Kidney (tissue), 14 donors: ENCODE results near the gene NRIP2. TPM values are rescaled to one million over a fixed set of nuclear protein-coding genes. Genes with fewer than 3 reads are reported as not detected.
A peak's percentile ranks its signal among the peaks of the same experiment; 100 is the strongest.
"Not testable (repeated sequence)": the region's sequence is repeated elsewhere in the genome, so short reads cannot be mapped to it uniquely, and the experiment has no call there.

ENCODE experiments used
- DNase-seq, 5 donors: peaks; one replicate each; pipeline ENCODE4 v3.0.0-alpha.2; 2013 to 2020
- FAIRE-seq: peaks from 2 replicates; lab custom pipeline; 2012; peaks lifted over from hg19 to GRCh38; lab: Jason Lieb, UNC
- H3K27ac ChIP-seq, 2 donors: one replicate each; pipeline ENCODE4 v1.7.0; 2013; ENCODE audit warnings: low read depth in 2 of 2, low read length in 2 of 2, inconsistent platforms in 1 of 2
- H3K27me3 ChIP-seq: one replicate; pipeline ENCODE4 v1.7.1; 2013; ENCODE audit warnings: low read length, inconsistent platforms; ENCODE audit not compliant: control insufficient read depth, insufficient read depth
- H3K36me3 ChIP-seq, 3 donors: one replicate each; pipeline versions ENCODE4 v1.7.0 to v1.7.1; 2013; ENCODE audit warnings: low read length in 3 of 3, control low read depth in 1 of 3, inconsistent platforms in 1 of 3; ENCODE audit not compliant: insufficient read depth in 3 of 3, control insufficient read depth in 2 of 3
- H3K4me1 ChIP-seq, 3 donors: one replicate each; pipeline versions ENCODE4 v1.7.0 to v1.7.1; 2013; ENCODE audit warnings: low read length in 3 of 3, inconsistent platforms in 1 of 3, low read depth in 1 of 3; ENCODE audit not compliant: control insufficient read depth in 2 of 3, insufficient read depth in 2 of 3
- H3K4me3 ChIP-seq, 3 donors: one replicate each; pipeline versions ENCODE4 v1.7.0 to v1.8.1; 2013; ENCODE audit warnings: low read length in 3 of 3, control low read depth in 1 of 3, inconsistent platforms in 1 of 3
- H3K9ac ChIP-seq, 3 donors: one replicate each; pipeline versions ENCODE4 v1.7.0 to v1.7.1; 2013; ENCODE audit warnings: low read length in 3 of 3, control low read depth in 1 of 3, inconsistent platforms in 1 of 3
- H3K9me3 ChIP-seq, 3 donors: one replicate each; pipeline versions ENCODE4 v1.7.0 to v1.7.1; 2013; ENCODE audit warnings: low read length in 3 of 3, control low read depth in 1 of 3, inconsistent platforms in 1 of 3; ENCODE audit not compliant: control insufficient read depth in 2 of 3, insufficient read depth in 1 of 3
- intact Hi-C: fragments of 100-400 bp; cut with DNase I; formaldehyde crosslinking; loops from one replicate; pipeline ENCODE4 v1.11.1; 2022
- polyA plus RNA-seq: library from polyadenylated mRNA; stranded (reverse); fragments of 350-450 nt; fragmentation: Illumina TruSeq; extraction: RNeasy Lipid Tissue Mini Kit (QIAGEN cat#74804); gene quantifications from one replicate; pipeline ENCODE4 v1.2.3, GENCODE V29; 2014; ENCODE audit warnings: low read depth, low replicate concordance; ENCODE audit not compliant: insufficient read depth
- total RNA-seq: library from RNA; stranded (reverse); fragmentation: NEBNext Ultra II Directional; extraction: Animal tissue kit (Norgen Biotek cat#: 25700); gene quantifications from one replicate; pipeline ENCODE4 v1.2.1, GENCODE V29; 2021
- TF ChIP-seq, protein P1 (sequence below): IDR thresholded peaks from 3 replicates; pipeline ENCODE4 v1.5.1; 2012; ENCODE audit warnings: mild to moderate bottlenecking, moderate library complexity, borderline replicate concordance; ENCODE audit not compliant: insufficient read depth; ENCODE audit errors: extremely low read depth
- donor health status: control.
- donor health status: control.
- donor health status: control.
- donor health status: control.
- donor health status: control.
- donor health status: DM: yes; HTN: yes; CAD: no.
- donor health status: Normal renal cell carcinoma (clear cell type).

The NRIP2 gene
- total and polyA plus RNA-seq, 2 donors from 2014 or later, result 11.7 to 15.9 TPM

GRCh38 chr12:2877047-2877952 is 42.5 kb upstream of the NRIP2 start, which contains the start of the genes FOXM1 and RHNO1:
FOXM1 (minus strand) TSS chr12:2877174; CDS start chr12:2874478, 2,696 bp downstream.
RHNO1 (plus strand) TSS chr12:2877223; CDS start chr12:2885367, 8,144 bp downstream.
- Histone ChIP-seq H3K4me1 (peaks cover 0 to 16% (median 3%) of the 10 kb centered on the region in 3 donors), H3K9ac (peak within 1 kb of the TSS; percentile 85 to 98 (median 93)), H3K27me3 (no peaks in the 10 kb centered on the region), H3K9me3 (no peaks in the 10 kb centered on the region), H3K36me3 (no peaks in the 10 kb centered on the region), H3K27ac (peak within 1 kb of the TSS; percentile 89 to 92), H3K4me3 (peak within 1 kb of the TSS; percentile 87 to 96 (median 94))
- intact Hi-C loops, result no loop called here
- DNase-seq (peak; percentile 93 to 97 (median 95)), FAIRE-seq (no peak)
- TF ChIP-seq, protein P1, sequence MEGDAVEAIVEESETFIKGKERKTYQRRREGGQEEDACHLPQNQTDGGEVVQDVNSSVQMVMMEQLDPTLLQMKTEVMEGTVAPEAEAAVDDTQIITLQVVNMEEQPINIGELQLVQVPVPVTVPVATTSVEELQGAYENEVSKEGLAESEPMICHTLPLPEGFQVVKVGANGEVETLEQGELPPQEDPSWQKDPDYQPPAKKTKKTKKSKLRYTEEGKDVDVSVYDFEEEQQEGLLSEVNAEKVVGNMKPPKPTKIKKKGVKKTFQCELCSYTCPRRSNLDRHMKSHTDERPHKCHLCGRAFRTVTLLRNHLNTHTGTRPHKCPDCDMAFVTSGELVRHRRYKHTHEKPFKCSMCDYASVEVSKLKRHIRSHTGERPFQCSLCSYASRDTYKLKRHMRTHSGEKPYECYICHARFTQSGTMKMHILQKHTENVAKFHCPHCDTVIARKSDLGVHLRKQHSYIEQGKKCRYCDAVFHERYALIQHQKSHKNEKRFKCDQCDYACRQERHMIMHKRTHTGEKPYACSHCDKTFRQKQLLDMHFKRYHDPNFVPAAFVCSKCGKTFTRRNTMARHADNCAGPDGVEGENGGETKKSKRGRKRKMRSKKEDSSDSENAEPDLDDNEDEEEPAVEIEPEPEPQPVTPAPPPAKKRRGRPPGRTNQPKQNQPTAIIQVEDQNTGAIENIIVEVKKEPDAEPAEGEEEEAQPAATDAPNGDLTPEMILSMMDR, result peak; percentile 32

- H3K9ac ChIP-seq, result no peak overlapping the region
- no peaks in the 10 kb centered on the region for H3K9me3 ChIP-seq
- FAIRE-seq, result no peak
- H3K27me3 ChIP-seq, result no peaks in the 10 kb centered on the region
- DNase-seq, result peak in 1 of 5 donors; percentile 26
- TF ChIP-seq, protein P1, result no peak
- no peak overlapping the region for H3K27ac ChIP-seq
- H3K4me1 ChIP-seq, result peaks cover 0 to 16% (median 3%) of the 10 kb centered on the region in 3 donors
- H3K36me3 ChIP-seq, result no peaks in the 10 kb centered on the region
- intact Hi-C loops, result no loop called here
- H3K4me3 ChIP-seq, result peak overlapping the region; percentile 14 to 87 (median 58)
Observed at GRCh38 chr12:2876431-2877046, 41.7 kb upstream of the NRIP2 start.

DNA sequence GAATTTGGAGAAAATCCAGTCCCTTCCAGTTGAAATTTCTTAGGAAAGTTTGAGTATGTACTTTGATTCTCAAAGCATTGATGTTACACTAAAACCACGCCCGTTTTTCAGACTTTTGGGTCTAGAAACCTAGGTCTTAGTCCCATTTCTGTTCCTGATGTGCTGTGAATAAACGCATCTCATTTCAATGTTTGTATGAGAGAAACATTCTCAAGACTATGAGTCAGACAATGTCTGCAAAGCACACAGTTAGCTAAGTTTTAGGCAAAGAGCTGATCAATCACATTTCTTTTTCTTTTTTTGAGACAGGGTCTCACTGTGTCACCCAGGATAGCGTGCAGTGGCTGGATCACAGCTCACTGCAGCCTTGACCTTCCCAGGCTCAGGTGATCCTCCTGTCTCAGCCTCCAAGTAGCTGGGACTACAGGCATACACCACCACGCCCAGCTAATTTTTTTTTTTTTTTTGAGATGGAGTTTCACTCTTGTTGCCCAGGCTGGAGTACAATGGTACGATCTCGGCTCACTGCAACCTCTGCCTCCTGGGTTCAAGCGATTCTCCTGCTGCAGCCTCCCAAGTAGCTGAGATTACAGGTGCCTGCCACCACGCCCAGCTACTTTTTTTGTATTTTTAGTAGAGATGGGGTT is 34.3 kb upstream of the NRIP2 start:
- H3K9ac ChIP-seq, DNase-seq, H3K27ac ChIP-seq, H3K4me3 ChIP-seq, H3K27me3 ChIP-seq, H3K9me3 ChIP-seq, FAIRE-seq, intact Hi-C loops, H3K36me3 ChIP-seq, H3K4me1 ChIP-seq: not testable (repeated sequence)
